RCC 7860 (cell line): ENCODE results near the gene TRMT112.

ENCODE experiments used
- DNase-seq: peaks from one replicate; pipeline ENCODE4 v3.0.0-alpha.2; 2015; ENCODE audit warnings: low spot score
- FAIRE-seq: peaks from 2 replicates; lab custom pipeline; 2012; peaks lifted over from hg19 to GRCh38; lab: Jason Lieb, UNC

The TRMT112 gene

GRCh38 chr11:64352099-64352994 is 35.0 kb upstream of the TRMT112 start:
- no peak for DNase-seq

GRCh38 chr11:64351136-64351631 is 33.8 kb upstream of the TRMT112 start:
- DNase-seq (no peak), FAIRE-seq (no peak)

More at GRCh38 chr11:64352099-64352994, 35.0 kb upstream of the TRMT112 start:
- no peak for FAIRE-seq

- no peak for DNase-seq
- no peak for FAIRE-seq
Measured at GRCh38 chr11:64349404-64349803, 32.0 kb upstream of the TRMT112 start.

GRCh38 chr11:64349025-64349387 is 31.6 kb upstream of the TRMT112 start:
- no peak for FAIRE-seq
- no peak for DNase-seq

GRCh38 chr11:64348383-64349024 is 31.1 kb upstream of the TRMT112 start:
- DNase-seq = no peak
- no peak for FAIRE-seq

GRCh38 chr11:64347193-64347867 is 30.0 kb upstream of the TRMT112 start:
- DNase-seq (no peak), FAIRE-seq (no peak)

GRCh38 chr11:64344787-64345186 is 27.4 kb upstream of the TRMT112 start:
- no peak for DNase-seq
- FAIRE-seq = no peak

- DNase-seq (no peak), FAIRE-seq (no peak)
Measured at GRCh38 chr11:64343767-64344559, 26.6 kb upstream of the TRMT112 start.

- no peak for FAIRE-seq
- DNase-seq = no peak
Measured at GRCh38 chr11:64342869-64343745, 25.7 kb upstream of the TRMT112 start.

GRCh38 chr11:64341851-64342791 is 24.8 kb upstream of the TRMT112 start:
- FAIRE-seq (no peak), DNase-seq (peak; percentile 60)

- FAIRE-seq = no peak
Measured at GRCh38 chr11:64341429-64341828, 24.1 kb upstream of the TRMT112 start.

GRCh38 chr11:64340671-64341335 is 23.4 kb upstream of the TRMT112 start:
- DNase-seq (no peak), FAIRE-seq (no peak)

More at GRCh38 chr11:64341429-64341828, 24.1 kb upstream of the TRMT112 start:
- DNase-seq = no peak

GRCh38 chr11:64339754-64340408 is 22.5 kb upstream of the TRMT112 start, which contains the start of gene CCDC88B:
TSS of gene CCDC88B (plus strand) at chr11:64340204. CDS start at chr11:64340267, 63 bp downstream.
- DNase-seq (no peak), FAIRE-seq (no peak)

- FAIRE-seq (no peak), DNase-seq (no peak)
Measured at GRCh38 chr11:64339286-64339685, 21.9 kb upstream of the TRMT112 start.

- DNase-seq (no peak), FAIRE-seq (no peak)
Measured at GRCh38 chr11:64338716-64339115, 21.4 kb upstream of the TRMT112 start.

- FAIRE-seq = no peak
- DNase-seq = no peak
Measured at GRCh38 chr11:64337538-64338249, 20.3 kb upstream of the TRMT112 start.
